ENCODE results near the gene TMEM202.
"Not testable (repeated sequence)": the region's sequence is repeated elsewhere in the genome, so short reads cannot be mapped to it uniquely, and the experiment has no call there.

Gene TMEM202

DNA sequence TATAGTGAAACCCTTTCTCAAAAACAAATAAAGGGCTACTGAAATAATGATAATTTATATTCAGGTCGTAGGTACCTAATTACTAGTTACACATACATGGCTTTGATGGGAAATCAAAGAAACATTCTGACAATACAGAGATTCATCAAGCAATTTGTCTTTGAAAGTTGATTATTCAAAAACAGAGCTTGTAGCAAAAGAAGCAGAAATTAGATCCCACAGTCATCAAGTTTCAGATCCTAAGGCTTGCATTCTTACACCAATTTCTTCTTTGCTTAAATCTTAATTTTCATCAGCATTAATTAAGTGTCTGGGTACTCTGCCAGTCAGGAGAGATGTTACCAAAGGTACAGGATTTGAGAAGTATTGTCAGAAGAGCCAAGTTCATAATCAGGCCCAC, 20.8 kb upstream of the TMEM202 start:
- no peak for DNase-seq (ENCODE audit: low read depth)
- TF ChIP-seq, protein P1, sequence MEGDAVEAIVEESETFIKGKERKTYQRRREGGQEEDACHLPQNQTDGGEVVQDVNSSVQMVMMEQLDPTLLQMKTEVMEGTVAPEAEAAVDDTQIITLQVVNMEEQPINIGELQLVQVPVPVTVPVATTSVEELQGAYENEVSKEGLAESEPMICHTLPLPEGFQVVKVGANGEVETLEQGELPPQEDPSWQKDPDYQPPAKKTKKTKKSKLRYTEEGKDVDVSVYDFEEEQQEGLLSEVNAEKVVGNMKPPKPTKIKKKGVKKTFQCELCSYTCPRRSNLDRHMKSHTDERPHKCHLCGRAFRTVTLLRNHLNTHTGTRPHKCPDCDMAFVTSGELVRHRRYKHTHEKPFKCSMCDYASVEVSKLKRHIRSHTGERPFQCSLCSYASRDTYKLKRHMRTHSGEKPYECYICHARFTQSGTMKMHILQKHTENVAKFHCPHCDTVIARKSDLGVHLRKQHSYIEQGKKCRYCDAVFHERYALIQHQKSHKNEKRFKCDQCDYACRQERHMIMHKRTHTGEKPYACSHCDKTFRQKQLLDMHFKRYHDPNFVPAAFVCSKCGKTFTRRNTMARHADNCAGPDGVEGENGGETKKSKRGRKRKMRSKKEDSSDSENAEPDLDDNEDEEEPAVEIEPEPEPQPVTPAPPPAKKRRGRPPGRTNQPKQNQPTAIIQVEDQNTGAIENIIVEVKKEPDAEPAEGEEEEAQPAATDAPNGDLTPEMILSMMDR (IDR thresholded peaks at IDR 0.05; ENCODE audit: low read depth, low read length, missing control alignments) = no peak

DNA sequence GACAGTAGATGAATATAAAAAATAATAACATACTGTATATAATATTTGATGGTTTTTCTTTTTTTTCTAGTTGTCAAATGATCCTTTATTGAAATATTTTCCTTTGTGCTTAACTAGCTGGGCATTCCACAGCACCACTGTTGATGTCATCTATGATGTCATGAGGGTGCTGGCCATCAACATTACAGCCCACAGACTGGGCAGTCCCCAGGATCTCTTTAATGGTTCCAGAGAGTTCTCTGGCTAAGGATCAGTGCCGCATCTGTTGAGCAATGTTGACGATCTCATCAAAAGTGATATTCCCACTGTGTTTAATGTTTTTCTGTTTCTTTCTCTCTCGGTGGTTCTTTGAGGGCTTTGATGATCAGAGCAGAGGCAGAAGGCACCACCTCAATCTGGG, 19.0 kb upstream of the TMEM202 start:
- DNase-seq (ENCODE audit: low read depth); H3K4me3 ChIP-seq (ENCODE audit: low read depth, low read length): not testable (repeated sequence)

More for the DNA sequence above, 20.8 kb upstream of the TMEM202 start:
- H3K4me3 ChIP-seq (ENCODE audit: low read depth, low read length) = no peak overlapping the region

DNA sequence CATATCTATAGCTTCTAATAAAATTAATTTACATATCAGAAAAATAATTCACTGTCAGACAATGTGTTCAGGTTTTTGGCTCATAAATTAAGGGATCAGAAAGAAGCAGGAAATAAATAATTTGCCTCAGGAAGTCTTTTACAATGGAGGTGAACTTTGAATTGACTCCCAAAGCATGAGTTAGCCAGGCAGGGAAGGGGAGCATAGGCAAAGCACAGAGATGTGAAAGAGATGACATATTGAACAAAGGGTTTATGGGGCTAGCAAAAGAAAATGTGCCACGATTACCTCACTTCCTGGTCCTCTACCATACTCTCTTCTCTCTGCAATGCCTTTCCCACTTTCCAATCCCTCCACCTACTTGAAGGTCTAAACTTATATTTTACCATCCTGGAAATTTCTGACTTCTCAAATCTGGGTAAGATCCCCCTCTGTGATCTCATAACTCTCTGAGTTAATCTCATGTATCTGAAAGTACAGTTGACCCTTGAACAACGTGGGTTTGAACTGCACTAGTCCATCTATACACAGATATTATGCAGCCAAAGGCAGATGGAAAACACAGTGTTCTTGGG, 18.2 kb upstream of the TMEM202 start:
- H3K4me3 ChIP-seq (ENCODE audit: low read depth, low read length) = no peak overlapping the region
- TF ChIP-seq, protein P1 (IDR thresholded peaks at IDR 0.05; ENCODE audit: low read depth, low read length, missing control alignments) = no peak
- DNase-seq (ENCODE audit: low read depth) = no peak

DNA sequence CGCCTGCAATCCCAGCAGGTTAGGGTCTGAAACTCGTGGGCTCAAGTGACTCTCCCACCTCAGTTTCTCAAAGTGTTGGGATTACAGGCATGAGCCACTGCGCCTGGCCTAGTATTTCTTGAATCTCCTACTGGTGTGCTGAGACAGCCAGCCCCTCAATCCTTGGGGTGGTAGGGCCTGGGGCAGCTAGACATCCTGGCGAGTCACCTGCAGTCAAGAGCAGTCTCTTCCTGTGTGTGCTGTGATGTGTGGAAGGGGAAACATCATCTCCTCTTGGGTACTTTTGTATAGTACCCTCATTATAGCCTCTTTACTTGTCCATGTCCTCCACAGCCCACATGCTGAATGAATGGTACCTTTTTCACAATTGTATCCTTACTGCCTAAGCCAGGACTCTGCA, 17.4 kb upstream of the TMEM202 start:
- DNase-seq (ENCODE audit: low read depth) = no peak
- TF ChIP-seq, protein P1 (IDR thresholded peaks at IDR 0.05; ENCODE audit: low read depth, low read length, missing control alignments) = no peak

DNA sequence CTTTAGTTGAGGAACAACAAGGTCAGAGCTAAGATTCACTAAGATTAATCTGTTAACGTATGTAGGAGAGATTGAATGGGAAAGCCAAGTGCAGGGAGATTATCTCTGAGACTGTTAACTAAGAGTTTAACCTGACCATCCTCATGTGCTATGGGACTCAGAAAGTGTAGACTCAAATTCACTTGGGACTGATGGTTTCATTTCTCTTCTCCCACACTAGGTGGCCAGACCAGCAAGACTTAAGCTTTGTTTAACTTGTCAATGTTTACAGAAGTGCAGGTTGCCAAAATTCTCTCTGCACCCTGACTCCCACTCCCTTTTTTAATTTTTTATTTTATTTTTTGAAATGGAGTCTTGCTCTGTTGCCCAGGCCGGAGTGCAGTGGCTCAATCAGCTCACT, 16.0 kb upstream of the TMEM202 start:
- TF ChIP-seq, protein P1 (IDR thresholded peaks at IDR 0.05; ENCODE audit: low read depth, low read length, missing control alignments) = peak; percentile 40
- no peak overlapping the region for H3K4me3 ChIP-seq (ENCODE audit: low read depth, low read length)
- DNase-seq (ENCODE audit: low read depth) = no peak

More for the DNA sequence above, 17.4 kb upstream of the TMEM202 start:
- H3K4me3 ChIP-seq (ENCODE audit: low read depth, low read length) = no peak overlapping the region

DNA sequence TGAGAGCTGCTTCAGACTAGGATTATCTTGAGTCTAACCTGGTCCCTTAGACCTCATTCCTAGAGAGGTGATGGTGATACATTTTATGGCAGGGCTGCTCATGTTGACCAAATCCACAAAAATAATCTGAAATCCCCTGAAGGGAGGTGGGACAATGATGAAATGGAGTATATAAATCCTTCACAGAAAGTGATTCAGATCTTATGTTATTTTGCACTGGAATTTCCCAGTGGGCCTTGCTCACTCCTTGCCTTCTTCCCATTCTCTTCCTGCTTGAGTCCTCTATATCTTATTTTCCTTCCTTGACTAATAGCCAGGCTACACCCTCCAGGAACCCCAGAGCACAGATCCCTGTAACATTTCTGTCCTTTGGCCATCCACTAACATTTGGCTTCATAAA, 10.4 kb upstream of the TMEM202 start:
- DNase-seq (ENCODE audit: low read depth) = no peak
- no peak overlapping the region for H3K4me3 ChIP-seq (ENCODE audit: low read depth, low read length)

DNA sequence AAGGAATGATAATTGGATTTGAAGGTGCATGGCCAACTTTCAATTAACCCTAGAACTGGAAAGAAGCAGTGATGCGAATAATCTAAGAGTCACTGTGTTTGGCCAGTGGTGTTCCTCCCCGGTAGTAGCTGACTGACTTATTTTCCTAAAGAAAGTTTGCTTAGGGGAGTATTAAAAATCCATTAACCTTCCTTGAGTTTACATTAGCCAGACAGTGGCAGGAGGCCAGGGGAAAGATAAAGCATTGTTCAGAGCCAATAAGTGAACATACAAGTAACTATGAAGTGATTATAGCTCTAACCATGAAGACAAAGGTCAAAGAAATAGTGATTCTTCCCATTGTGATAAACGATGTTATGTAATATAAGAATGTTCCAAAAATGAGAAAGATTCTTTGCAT, 8.9 kb upstream of the TMEM202 start:
- DNase-seq (ENCODE audit: low read depth) = no peak
- H3K4me3 ChIP-seq (ENCODE audit: low read depth, low read length) = no peak overlapping the region
- TF ChIP-seq, protein P1 (IDR thresholded peaks at IDR 0.05; ENCODE audit: low read depth, low read length, missing control alignments) = no peak

More for the DNA sequence above, 10.4 kb upstream of the TMEM202 start:
- TF ChIP-seq, protein P1 (IDR thresholded peaks at IDR 0.05; ENCODE audit: low read depth, low read length, missing control alignments) = no peak

DNA sequence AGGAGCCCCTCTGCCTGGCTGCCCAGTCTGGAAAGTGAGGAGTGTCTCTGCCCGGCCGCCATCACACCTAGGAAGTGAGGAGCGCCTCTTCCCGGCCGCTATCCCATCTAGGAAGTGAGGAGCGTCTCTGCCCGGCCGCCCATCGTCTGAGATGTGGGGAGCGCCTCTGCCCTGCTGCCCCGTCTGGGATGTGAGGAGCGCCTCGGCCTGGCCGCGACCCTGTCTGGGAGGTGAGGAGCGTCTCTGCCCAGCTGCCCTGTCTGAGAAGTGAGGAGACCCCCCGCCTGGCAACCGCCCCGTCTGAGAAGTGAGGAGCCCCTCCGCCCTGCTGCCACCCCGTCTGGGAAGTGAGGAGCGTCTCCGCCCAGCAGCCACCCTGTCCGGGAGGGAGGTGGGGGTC, 1.8 kb upstream of the TMEM202 start:
- not testable (repeated sequence) for H3K4me3 ChIP-seq (ENCODE audit: low read depth, low read length); DNase-seq (ENCODE audit: low read depth)
